CD4-positive, alpha-beta T cell treated with Interleukin-2 at 100 ng/mL for 4 hours (primary cell): Measurements from ENCODE around the gene RNH1.
"Not testable (repeated sequence)": the region's sequence is repeated elsewhere in the genome, so short reads cannot be mapped to it uniquely, and the experiment has no call there.

Source experiments
- DNase-seq: peaks from one replicate; pipeline ENCODE4 v3.0.0-alpha.2; 2020; ENCODE audit warnings: low spot score

Gene RNH1

GRCh38 chr11:520428-521176, 13.6 kb upstream of the RNH1 start:
- no peak for DNase-seq

- peak; percentile 83 for DNase-seq
These were observed 11.6 kb upstream of the RNH1 start for GRCh38 chr11:518463-519202.

GRCh38 chr11:516918-517685, 10.1 kb upstream of the RNH1 start:
- DNase-seq, result not testable (repeated sequence)

GRCh38 chr11:516400-516799, 9.4 kb upstream of the RNH1 start:
- no peak for DNase-seq

- no peak for DNase-seq
These were observed 8.1 kb upstream of the RNH1 start for GRCh38 chr11:515131-515530.

- DNase-seq, result no peak
These were observed 7.6 kb upstream of the RNH1 start for GRCh38 chr11:514606-515005.

- DNase-seq, result no peak
These were observed 5.9 kb upstream of the RNH1 start for GRCh38 chr11:512761-513595.

- DNase-seq, result no peak
These were observed 1.9 kb upstream of the RNH1 start for GRCh38 chr11:508956-509355.

GRCh38 chr11:507727-508515, 879 bp upstream of the RNH1 start:
- no peak for DNase-seq

GRCh38 chr11:506238-506994, 626 bp downstream of the RNH1 start:
- peak; percentile 96 for DNase-seq

GRCh38 chr11:504994-505344, 2.1 kb downstream of the RNH1 start:
- no peak for DNase-seq

- no peak for DNase-seq
These were observed 2.7 kb downstream of the RNH1 start for GRCh38 chr11:504053-504993.

GRCh38 chr11:503179-503981, 3.7 kb downstream of the RNH1 start:
- peak; percentile 3 for DNase-seq

- DNase-seq, result no peak
These were observed 4.5 kb downstream of the RNH1 start for GRCh38 chr11:502288-503178.

GRCh38 chr11:501683-502287, 5.3 kb downstream of the RNH1 start:
- no peak for DNase-seq

- no peak for DNase-seq
These were observed 5.9 kb downstream of the RNH1 start for GRCh38 chr11:501001-501682.
